Adipocyte (in vitro differentiated cells): ENCODE data around the gene BCAR3.

Experiments
- DNase-seq: peaks from one replicate; pipeline ENCODE4 v3.0.0-alpha.2; 2015; ENCODE audit warnings: low read depth
- H3K27me3 ChIP-seq: replicated peaks from 2 replicates; pipeline ENCODE4 v1.7.0; 2013; ENCODE audit warnings: mild to moderate bottlenecking, low read length, moderate library complexity; ENCODE audit not compliant: control insufficient read depth, insufficient read depth
- H3K36me3 ChIP-seq: 2 replicates; pipeline ENCODE4 v1.7.0; 2013; ENCODE audit warnings: low read length, mild to moderate bottlenecking, moderate library complexity; ENCODE audit not compliant: control insufficient read depth, insufficient read depth, severe bottlenecking
- H3K4me1 ChIP-seq: 2 replicates; pipeline ENCODE4 v1.7.0; 2013; ENCODE audit warnings: mild to moderate bottlenecking, low read length, moderate library complexity; ENCODE audit not compliant: control insufficient read depth, insufficient read depth
- H3K4me3 ChIP-seq: 2 replicates; pipeline ENCODE4 v1.7.0; 2013; ENCODE audit warnings: mild to moderate bottlenecking, low read length, moderate library complexity
- H3K9ac ChIP-seq: 2 replicates; pipeline ENCODE4 v1.7.0; 2013; ENCODE audit warnings: mild to moderate bottlenecking, low read length, moderate library complexity
- H3K9me3 ChIP-seq: 2 replicates; pipeline ENCODE4 v1.7.0; 2013; ENCODE audit warnings: mild to moderate bottlenecking, low read length, moderate library complexity; ENCODE audit not compliant: control insufficient read depth

BCAR3 gene

GRCh38 chr1:93542398-93542797 lies 139.2 kb downstream of the BCAR3 start:
- H3K4me1 ChIP-seq, result no peaks in the 10 kb centered on the region
- no peak overlapping the region for H3K9ac ChIP-seq
- H3K9me3 ChIP-seq, result no peaks in the 10 kb centered on the region
- peaks cover 6% of the 10 kb centered on the region for H3K36me3 ChIP-seq
- no peak overlapping the region for H3K4me3 ChIP-seq
- DNase-seq, result no peak
- H3K27me3 ChIP-seq, result no peaks in the 10 kb centered on the region

- Histone ChIP-seq H3K36me3 (peaks cover 4% of the 10 kb centered on the region), H3K9me3 (no peaks in the 10 kb centered on the region), H3K4me1 (no peaks in the 10 kb centered on the region), H3K9ac (no peak overlapping the region), H3K27me3 (no peaks in the 10 kb centered on the region), H3K4me3 (no peak overlapping the region)
- no peak for DNase-seq
Observed at GRCh38 chr1:93541045-93541444, 140.6 kb downstream of the BCAR3 start.

- Histone ChIP-seq H3K9ac (no peak overlapping the region), H3K4me3 (no peak overlapping the region), H3K27me3 (no peaks in the 10 kb centered on the region), H3K36me3 (peaks cover 4% of the 10 kb centered on the region), H3K9me3 (no peaks in the 10 kb centered on the region), H3K4me1 (no peaks in the 10 kb centered on the region)
- DNase-seq, result peak; percentile 25
Observed at GRCh38 chr1:93537924-93538323, 143.7 kb downstream of the BCAR3 start.

GRCh38 chr1:93537396-93537795 lies 144.2 kb downstream of the BCAR3 start:
- Histone ChIP-seq H3K4me3 (no peak overlapping the region), H3K4me1 (no peaks in the 10 kb centered on the region), H3K27me3 (no peaks in the 10 kb centered on the region), H3K36me3 (peaks cover 4% of the 10 kb centered on the region), H3K9ac (no peak overlapping the region), H3K9me3 (no peaks in the 10 kb centered on the region)
- no peak for DNase-seq

- peaks cover 4% of the 10 kb centered on the region for H3K36me3 ChIP-seq
- H3K27me3 ChIP-seq, result no peaks in the 10 kb centered on the region
- no peaks in the 10 kb centered on the region for H3K9me3 ChIP-seq
- no peak overlapping the region for H3K9ac ChIP-seq
- H3K4me1 ChIP-seq, result no peaks in the 10 kb centered on the region
- no peak for DNase-seq
- no peak overlapping the region for H3K4me3 ChIP-seq
Observed at GRCh38 chr1:93533677-93534076, 148.0 kb downstream of the BCAR3 start.

GRCh38 chr1:93532780-93533378 lies 148.8 kb downstream of the BCAR3 start:
- no peak for DNase-seq
- peaks cover 4% of the 10 kb centered on the region for H3K36me3 ChIP-seq
- no peak overlapping the region for H3K4me3 ChIP-seq
- H3K4me1 ChIP-seq, result no peaks in the 10 kb centered on the region
- no peaks in the 10 kb centered on the region for H3K9me3 ChIP-seq
- H3K9ac ChIP-seq, result no peak overlapping the region
- no peaks in the 10 kb centered on the region for H3K27me3 ChIP-seq

GRCh38 chr1:93531193-93531592 lies 150.4 kb downstream of the BCAR3 start:
- peaks cover under 1% of the 10 kb centered on the region for H3K36me3 ChIP-seq

GRCh38 chr1:93528412-93528811 lies 153.2 kb downstream of the BCAR3 start:
- Histone ChIP-seq H3K9me3 (no peaks in the 10 kb centered on the region), H3K9ac (no peak overlapping the region), H3K27me3 (no peaks in the 10 kb centered on the region), H3K4me3 (no peak overlapping the region), H3K4me1 (peaks cover 5% of the 10 kb centered on the region), H3K36me3 (no peaks in the 10 kb centered on the region)
- no peak for DNase-seq

More at GRCh38 chr1:93531193-93531592, 150.4 kb downstream of the BCAR3 start:
- no peak overlapping the region for H3K4me3 ChIP-seq
- no peak for DNase-seq
- no peaks in the 10 kb centered on the region for H3K9me3 ChIP-seq
- H3K27me3 ChIP-seq, result no peaks in the 10 kb centered on the region
- H3K9ac ChIP-seq, result no peak overlapping the region
- no peaks in the 10 kb centered on the region for H3K4me1 ChIP-seq

- no peak for DNase-seq
- Histone ChIP-seq H3K36me3 (no peaks in the 10 kb centered on the region), H3K9ac (no peak overlapping the region), H3K4me3 (no peak overlapping the region), H3K27me3 (no peaks in the 10 kb centered on the region), H3K4me1 (peaks cover 5% of the 10 kb centered on the region), H3K9me3 (no peaks in the 10 kb centered on the region)
Observed at GRCh38 chr1:93526431-93526830, 155.2 kb downstream of the BCAR3 start.

GRCh38 chr1:93525431-93525830 lies 156.2 kb downstream of the BCAR3 start:
- Histone ChIP-seq H3K36me3 (no peaks in the 10 kb centered on the region), H3K27me3 (no peaks in the 10 kb centered on the region), H3K9me3 (no peaks in the 10 kb centered on the region), H3K4me1 (peaks cover 5% of the 10 kb centered on the region), H3K9ac (no peak overlapping the region), H3K4me3 (no peak overlapping the region)
- no peak for DNase-seq

- H3K9me3 ChIP-seq, result no peaks in the 10 kb centered on the region
- no peaks in the 10 kb centered on the region for H3K36me3 ChIP-seq
- peaks cover 19% of the 10 kb centered on the region for H3K4me1 ChIP-seq
- no peak overlapping the region for H3K9ac ChIP-seq
- no peak overlapping the region for H3K4me3 ChIP-seq
- H3K27me3 ChIP-seq, result no peaks in the 10 kb centered on the region
- DNase-seq, result no peak
Observed at GRCh38 chr1:93522721-93523120, 158.9 kb downstream of the BCAR3 start.

- Histone ChIP-seq H3K9ac (no peak overlapping the region), H3K9me3 (no peaks in the 10 kb centered on the region), H3K36me3 (no peaks in the 10 kb centered on the region), H3K27me3 (no peaks in the 10 kb centered on the region), H3K4me3 (no peak overlapping the region), H3K4me1 (peaks cover 19% of the 10 kb centered on the region)
- no peak for DNase-seq
Observed at GRCh38 chr1:93521618-93522017, 160.0 kb downstream of the BCAR3 start.
